B cell (primary cell): ENCODE measurements around the gene TRPC3. TPM values are rescaled to one million over a fixed set of nuclear protein-coding genes. Genes with fewer than 3 reads are reported as not detected.

Experiments
- ATAC-seq: fragments of 200-7000 bp; cut with Tn5 transposase; one replicate; pipeline ENCODE4 v1.10.0; 2021; ENCODE audit warnings: low read depth, mild to moderate bottlenecking, moderate number of reproducible peaks, moderate library complexity
- CTCF ChIA-PET: fragments of 350-600 bp; sonication (Branson Sonifier 250); formaldehyde crosslinking; loops from one replicate; lab custom pipeline; 2021; ENCODE audit warnings: antibody characterized with exemption, inconsistent platforms; lab: Charles Lee
- POLR2A ChIA-PET: fragments of 350-600 bp; sonication (Branson Sonifier 250); formaldehyde crosslinking; loops from one replicate; lab custom pipeline; 2021; ENCODE audit warnings: antibody characterized with exemption; lab: Charles Lee
- DNase-seq: peaks from one replicate; pipeline ENCODE4 v3.0.0; 2013
- H2AFZ ChIP-seq: 2 replicates; pipeline ENCODE4 v1.6.1; 2012; ENCODE audit warnings: mild to moderate bottlenecking, low read depth, low read length; ENCODE audit not compliant: insufficient read depth, poor library complexity, severe bottlenecking
- H3K27ac ChIP-seq, 2 donors: 1 replicate in 1 of 2; 2 replicates in 1 of 2; pipeline ENCODE4 v1.5.1; 2012 to 2013; ENCODE audit warnings: low read length in 2 of 2, mild to moderate bottlenecking in 2 of 2, moderate library complexity in 1 of 2
- H3K27me3 ChIP-seq, 4 experiments: fragments of 200-600 bp in 1 of 4; sonication (generic) in 1 of 4; replicated peaks in 1 of 4; 1 replicate in 2 of 4; 2 replicates in 2 of 4; pipeline versions ENCODE4 v1.6.1 to v1.7.0; 2013 to 2016; ENCODE audit warnings: low read length in 3 of 4, mild to moderate bottlenecking in 2 of 4, mixed read lengths in 1 of 4, moderate library complexity in 1 of 4; ENCODE audit not compliant: insufficient read depth in 4 of 4, control insufficient read depth in 3 of 4; ENCODE audit errors: control extremely low read depth in 1 of 4
- H3K36me3 ChIP-seq, 2 experiments: replicated peaks in 1 of 2; 1 replicate in 1 of 2; 2 replicates in 1 of 2; pipeline versions ENCODE4 v1.6.1 to v1.7.1; 2013; ENCODE audit warnings: low read length in 1 of 2; ENCODE audit not compliant: insufficient read depth in 2 of 2, control insufficient read depth in 1 of 2; ENCODE audit errors: control extremely low read depth in 1 of 2, extremely low read depth in 1 of 2
- H3K4me1 ChIP-seq, 2 donors: fragments of 200-600 bp in 1 of 2; sonication (generic) in 1 of 2; 1 replicate in 1 of 2; 2 replicates in 1 of 2; pipeline versions ENCODE4 v1.5.1 to v1.6.1; 2013 to 2017; ENCODE audit warnings: low read length in 2 of 2; ENCODE audit not compliant: control insufficient read depth in 2 of 2, insufficient read depth in 2 of 2
- H3K4me2 ChIP-seq: replicated peaks from 2 replicates; pipeline ENCODE3; 2012; ENCODE audit warnings: mild to moderate bottlenecking, low read depth, low read length; ENCODE audit not compliant: poor library complexity, severe bottlenecking
- H3K4me3 ChIP-seq, 5 experiments: fragments of 200-600 bp in 1 of 5; sonication (generic) in 1 of 5; 1 replicate in 3 of 5; 2 replicates in 2 of 5; pipeline versions ENCODE4 v1.5.1 to v1.7.0; 2011 to 2016; ENCODE audit warnings: low read length in 4 of 5, mild to moderate bottlenecking in 4 of 5, low read depth in 2 of 5, control low read depth in 1 of 5, moderate library complexity in 1 of 5; ENCODE audit not compliant: insufficient read depth in 1 of 5; ENCODE audit errors: control extremely low read depth in 1 of 5, extremely low read depth in 1 of 5
- H3K79me2 ChIP-seq: fragments of 200-600 bp; sonication (generic); one replicate; pipeline ENCODE4 v1.6.0; 2016; ENCODE audit warnings: low read length; ENCODE audit not compliant: control insufficient read depth, insufficient read depth
- H3K9ac ChIP-seq: fragments of 200-600 bp; sonication (generic); 2 replicates; pipeline ENCODE4 v1.6.1; 2017; ENCODE audit warnings: mild to moderate bottlenecking, low read length, moderate library complexity
- H3K9me3 ChIP-seq, 3 donors: one replicate each; pipeline versions ENCODE4 v1.6.1 to v1.7.1; 2013; ENCODE audit warnings: low read length in 2 of 3; ENCODE audit not compliant: control insufficient read depth in 2 of 3, insufficient read depth in 1 of 3; ENCODE audit errors: control extremely low read depth in 1 of 3
- H4K20me1 ChIP-seq: 2 replicates; pipeline ENCODE4 v1.6.0; 2012; ENCODE audit warnings: mild to moderate bottlenecking, low read length; ENCODE audit not compliant: insufficient read depth, control insufficient read depth, poor library complexity, severe bottlenecking
- H3K27ac Mint-ChIP-seq: one replicate; pipeline ENCODE4 v1.8.0; 2021; ENCODE audit warnings: mixed read lengths
- H3K27me3 Mint-ChIP-seq: one replicate; pipeline ENCODE4 v1.8.0; 2021; ENCODE audit warnings: mixed read lengths
- H3K4me1 Mint-ChIP-seq: one replicate; pipeline ENCODE4 v1.8.0; 2021; ENCODE audit warnings: mixed read lengths
- H3K4me3 Mint-ChIP-seq: one replicate; pipeline ENCODE4 v1.8.0; 2021; ENCODE audit warnings: mixed read lengths
- H3K9me3 Mint-ChIP-seq: one replicate; pipeline ENCODE4 v1.8.0; 2022; ENCODE audit warnings: mixed read lengths; ENCODE audit not compliant: insufficient read depth
- EZH2 ChIP-seq: IDR thresholded peaks from 2 replicates; pipeline ENCODE4 v1.6.1; 2012; ENCODE audit warnings: borderline replicate concordance, low read depth, mild to moderate bottlenecking, moderate library complexity, low read length; ENCODE audit not compliant: insufficient read depth, poor library complexity, severe bottlenecking
- WGBS: methylation state at CpG from one replicate; pipeline ENCODE4 v1.1.5; 2013; ENCODE audit warnings: missing lambda C conversion rate; ENCODE audit not compliant: insufficient coverage; 5-methylcytosine and 5-hydroxymethylcytosine counted together
- intact Hi-C: fragments of 100-400 bp; cut with micrococcal nuclease; formaldehyde crosslinking; loops from one replicate; pipeline ENCODE4 v1.10.0; 2022
- polyA plus RNA-seq: library from polyadenylated mRNA; depleted of rRNA; stranded (reverse); fragments of >200 nt; gene quantifications from 2 replicates; pipeline ENCODE4 v1.2.3, GENCODE V29; 2012
- total RNA-seq, 2 donors: library from RNA; stranded (reverse); fragments of 120-200 nt in 1 of 2; gene quantifications; 1 replicate in 1 of 2; 2 replicates in 1 of 2; pipeline versions ENCODE4 v1.2.3 to v1.2.4, GENCODE V29; 2013 to 2022
- TF ChIP-seq, protein P1 (sequence below): fragments of 200-600 bp; IDR thresholded peaks from one replicate; pipeline ENCODE4 v1.8.0; 2022; ENCODE audit warnings: antibody characterized with exemption, mild to moderate bottlenecking

The TRPC3 gene
- total and polyA plus RNA-seq, 2 donors (not counting 1 experiment from before 2014, with no cell fraction given), result not detected

DNA sequence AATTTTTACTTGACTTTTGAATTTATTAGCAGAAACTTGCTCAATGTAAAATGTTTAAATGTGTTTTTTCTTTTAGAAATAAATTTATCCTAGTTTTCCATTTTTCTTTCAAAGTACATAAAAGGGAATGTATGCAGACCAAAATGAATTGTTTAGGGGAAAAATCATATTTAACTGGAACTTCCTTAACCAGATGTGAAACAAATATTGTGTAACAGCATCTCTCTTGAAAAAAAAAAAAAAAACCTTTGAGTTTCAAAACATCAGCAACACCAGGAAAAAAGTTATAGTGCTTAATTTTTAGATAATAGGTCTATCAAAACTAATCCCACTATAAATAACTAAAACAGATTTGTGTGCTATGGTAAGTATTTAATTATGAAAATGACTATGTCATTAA lies 113.7 kb downstream of the TRPC3 start:
- intact Hi-C loops, result no loop called here
- Mint-ChIP-seq H3K9me3 (no peaks in the 10 kb centered on the region), H3K27me3 (no peaks in the 10 kb centered on the region), H3K4me1 (no peaks in the 10 kb centered on the region), H3K27ac (no peak overlapping the region), H3K4me3 (no peak overlapping the region)
- peaks cover 0 to 8% of the 10 kb centered on the region in 2 experiments for H3K36me3 ChIP-seq
- no peaks in the 10 kb centered on the region for H3K27me3 ChIP-seq
- no peaks in the 10 kb centered on the region for H3K4me1 ChIP-seq
- no peak overlapping the region for H3K4me3 ChIP-seq
- no peaks in the 10 kb centered on the region for H4K20me1 ChIP-seq
- no peak for ATAC-seq
- DNase-seq, result no peak
- H3K79me2 ChIP-seq, result no peaks in the 10 kb centered on the region
- H3K27ac ChIP-seq, result no peak overlapping the region
- no peak overlapping the region for H2AFZ ChIP-seq
- TF ChIP-seq, protein P1, sequence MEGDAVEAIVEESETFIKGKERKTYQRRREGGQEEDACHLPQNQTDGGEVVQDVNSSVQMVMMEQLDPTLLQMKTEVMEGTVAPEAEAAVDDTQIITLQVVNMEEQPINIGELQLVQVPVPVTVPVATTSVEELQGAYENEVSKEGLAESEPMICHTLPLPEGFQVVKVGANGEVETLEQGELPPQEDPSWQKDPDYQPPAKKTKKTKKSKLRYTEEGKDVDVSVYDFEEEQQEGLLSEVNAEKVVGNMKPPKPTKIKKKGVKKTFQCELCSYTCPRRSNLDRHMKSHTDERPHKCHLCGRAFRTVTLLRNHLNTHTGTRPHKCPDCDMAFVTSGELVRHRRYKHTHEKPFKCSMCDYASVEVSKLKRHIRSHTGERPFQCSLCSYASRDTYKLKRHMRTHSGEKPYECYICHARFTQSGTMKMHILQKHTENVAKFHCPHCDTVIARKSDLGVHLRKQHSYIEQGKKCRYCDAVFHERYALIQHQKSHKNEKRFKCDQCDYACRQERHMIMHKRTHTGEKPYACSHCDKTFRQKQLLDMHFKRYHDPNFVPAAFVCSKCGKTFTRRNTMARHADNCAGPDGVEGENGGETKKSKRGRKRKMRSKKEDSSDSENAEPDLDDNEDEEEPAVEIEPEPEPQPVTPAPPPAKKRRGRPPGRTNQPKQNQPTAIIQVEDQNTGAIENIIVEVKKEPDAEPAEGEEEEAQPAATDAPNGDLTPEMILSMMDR, result no peak
- no peak for TF ChIP-seq EZH2
- CTCF ChIA-PET, result no interaction called here
- POLR2A ChIA-PET, result no interaction called here
- no peak overlapping the region for H3K4me2 ChIP-seq
- no peak overlapping the region for H3K9ac ChIP-seq
- H3K9me3 ChIP-seq, result no peaks in the 10 kb centered on the region

- H3K4me1 Mint-ChIP-seq, result no peaks in the 10 kb centered on the region
Measured at GRCh38 chr4:121829511-121829910, 122.3 kb downstream of the TRPC3 start.

More at GRCh38 chr4:121829511-121829910, 122.3 kb downstream of the TRPC3 start:
- Histone ChIP-seq H3K27ac (no peak overlapping the region), H3K4me1 (no peaks in the 10 kb centered on the region), H3K4me2 (no peak overlapping the region), H3K9me3 (no peaks in the 10 kb centered on the region), H3K4me3 (no peak overlapping the region), H3K36me3 (peaks cover 2 to 3% of the 10 kb centered on the region in 2 experiments), H3K9ac (no peak overlapping the region), H4K20me1 (no peaks in the 10 kb centered on the region), H3K79me2 (no peaks in the 10 kb centered on the region), H2AFZ (no peak overlapping the region), H3K27me3 (no peaks in the 10 kb centered on the region)
- intact Hi-C loops, result no loop called here
- no peak for DNase-seq
- TF ChIP-seq, protein P1, result no peak
- no peak for TF ChIP-seq EZH2
- H3K9me3 Mint-ChIP-seq, result no peaks in the 10 kb centered on the region
- ChIA-PET POLR2A (no interaction called here), CTCF (no interaction called here)
- 97% methylated on average over 4 of the region's 5 CpGs for WGBS
- no peak overlapping the region for H3K4me3 Mint-ChIP-seq
- H3K27ac Mint-ChIP-seq, result no peak overlapping the region
- no peak for ATAC-seq
- H3K27me3 Mint-ChIP-seq, result no peaks in the 10 kb centered on the region

Other genes starting within 250 kb of the TRPC3 start
- not detected in 2 replicates for gene SMIM43, start 186.9 kb downstream of the TRPC3 start, total RNA-seq
- gene SMIM43, start 186.9 kb downstream of the TRPC3 start, polyA plus RNA-seq, result not detected in 2 replicates
- gene EXOSC9, start 150.7 kb downstream of the TRPC3 start, total RNA-seq, result 35.5 and 42.1 TPM in 2 replicates
- gene EXOSC9, start 150.7 kb downstream of the TRPC3 start, polyA plus RNA-seq, result 27.5 and 34.2 TPM in 2 replicates
- gene CCNA2, start 128.2 kb downstream of the TRPC3 start, total RNA-seq, result 0.94 and 1.8 TPM in 2 replicates
- gene CCNA2, start 128.2 kb downstream of the TRPC3 start, polyA plus RNA-seq, result 0.42 and 0.84 TPM in 2 replicates
- gene BBS7, start 81.6 kb downstream of the TRPC3 start, total RNA-seq, result 9.1 and 11.9 TPM in 2 replicates
- 4.0 and 4.3 TPM in 2 replicates for gene BBS7, start 81.6 kb downstream of the TRPC3 start, polyA plus RNA-seq
- 86.3 and 96.8 TPM in 2 replicates for gene BLTP1, start 200.3 kb upstream of the TRPC3 start, total RNA-seq
- 24.5 and 30.0 TPM in 2 replicates for gene BLTP1, start 200.3 kb upstream of the TRPC3 start, polyA plus RNA-seq